H9 (cell line): ENCODE results near the gene LIPM. TPM values are rescaled to one million over a fixed set of nuclear protein-coding genes. Genes with fewer than 3 reads are reported as not detected.

Experiments
- DNase-seq: peaks from one replicate; pipeline ENCODE4 v3.0.0-alpha.2; 2017
- H2AFZ ChIP-seq: one replicate; pipeline ENCODE4 v1.6.1; 2013; ENCODE audit warnings: mild to moderate bottlenecking, low read length, control low read depth, moderate library complexity
- H2AK5ac ChIP-seq: 2 replicates; pipeline ENCODE4 v1.6.1; 2013; ENCODE audit warnings: low read length, control low read depth, mixed read lengths; ENCODE audit not compliant: insufficient read length
- H2BK120ac ChIP-seq: one replicate; pipeline ENCODE4 v1.6.1; 2013; ENCODE audit warnings: low read depth, mild to moderate bottlenecking, low read length, control low read depth, inconsistent platforms; ENCODE audit not compliant: poor library complexity, severe bottlenecking
- H2BK12ac ChIP-seq: 2 replicates; pipeline ENCODE4 v1.6.1; 2013; ENCODE audit warnings: low read length, control low read depth, mixed read lengths, low read depth; ENCODE audit not compliant: insufficient read length
- H2BK15ac ChIP-seq: 2 replicates; pipeline ENCODE4 v1.6.1; 2013; ENCODE audit warnings: low read depth, low read length, control low read depth
- H2BK20ac ChIP-seq: one replicate; pipeline ENCODE4 v1.6.1; 2013; ENCODE audit warnings: low read depth, mild to moderate bottlenecking, low read length, control low read depth, inconsistent platforms; ENCODE audit not compliant: poor library complexity, severe bottlenecking
- H2BK5ac ChIP-seq: 2 replicates; pipeline ENCODE4 v1.6.1; 2013; ENCODE audit warnings: low read length, control low read depth, mixed read lengths; ENCODE audit not compliant: insufficient read length
- H3K14ac ChIP-seq: 2 replicates; pipeline ENCODE4 v1.6.1; 2013; ENCODE audit warnings: low read length, control low read depth; ENCODE audit not compliant: insufficient read depth
- H3K18ac ChIP-seq: 2 replicates; pipeline ENCODE4 v1.6.1; 2013; ENCODE audit warnings: low read depth, mild to moderate bottlenecking, mixed read lengths, low read length, control low read depth; ENCODE audit not compliant: insufficient read length
- H3K23ac ChIP-seq: 2 replicates; pipeline ENCODE4 v1.6.1; 2013; ENCODE audit warnings: low read length, control low read depth, mixed read lengths, low read depth; ENCODE audit not compliant: insufficient read length
- H3K23me2 ChIP-seq: 2 replicates; pipeline ENCODE4 v1.6.1; 2013; ENCODE audit warnings: low read depth, mild to moderate bottlenecking, mixed read lengths, low read length, control low read depth; ENCODE audit not compliant: insufficient read length, poor library complexity, severe bottlenecking
- H3K27ac ChIP-seq: 2 replicates; pipeline ENCODE4 v1.5.1; 2013; ENCODE audit warnings: low read length, control low read depth, mixed read lengths, low read depth; ENCODE audit not compliant: insufficient read length
- H3K27me3 ChIP-seq: 2 replicates; pipeline ENCODE4 v1.6.1; 2013; ENCODE audit warnings: low read length, control low read depth, inconsistent platforms; ENCODE audit not compliant: insufficient read depth
- H3K4ac ChIP-seq: 2 replicates; pipeline ENCODE4 v1.6.1; 2013; ENCODE audit warnings: low read depth, mild to moderate bottlenecking, control low read depth, inconsistent platforms, low read length, moderate library complexity
- H3K4me1 ChIP-seq: 2 replicates; pipeline ENCODE4 v1.6.1; 2013; ENCODE audit warnings: low read length, control low read depth, inconsistent platforms; ENCODE audit not compliant: insufficient read depth
- H3K4me2 ChIP-seq: 2 replicates; pipeline ENCODE4 v1.6.1; 2013; ENCODE audit warnings: low read length, control low read depth, mixed read lengths; ENCODE audit not compliant: insufficient read length, insufficient read depth
- H3K56ac ChIP-seq: 2 replicates; pipeline ENCODE4 v1.6.1; 2013; ENCODE audit warnings: low read depth, mild to moderate bottlenecking, mixed read lengths, low read length, control low read depth; ENCODE audit not compliant: insufficient read length
- H3K79me1 ChIP-seq: 2 replicates; pipeline ENCODE4 v1.6.1; 2013; ENCODE audit warnings: low read depth, mild to moderate bottlenecking, moderate library complexity, low read length, control low read depth, inconsistent platforms; ENCODE audit not compliant: insufficient read depth, poor library complexity, severe bottlenecking
- H3K79me2 ChIP-seq: 2 replicates; pipeline ENCODE4 v1.6.1; 2013; ENCODE audit warnings: low read length, control low read depth, inconsistent platforms; ENCODE audit not compliant: insufficient read depth
- H3K9ac ChIP-seq: 2 replicates; pipeline ENCODE4 v1.6.1; 2013; ENCODE audit warnings: low read length, control low read depth, mixed read lengths; ENCODE audit not compliant: insufficient read length; ENCODE audit errors: extremely low read depth
- H3K9me3 ChIP-seq: one replicate; pipeline ENCODE4 v1.6.1; 2013; ENCODE audit warnings: low read depth, low read length, inconsistent platforms; ENCODE audit not compliant: control insufficient read depth
- H3T11ph ChIP-seq: one replicate; pipeline ENCODE4 v1.6.1; 2013; ENCODE audit warnings: mild to moderate bottlenecking, low read length, control low read depth, inconsistent platforms
- H4K20me1 ChIP-seq: one replicate; pipeline ENCODE4 v1.6.1; 2013; ENCODE audit not compliant: control insufficient read depth, insufficient read length, insufficient read depth
- H4K5ac ChIP-seq: 2 replicates; pipeline ENCODE4 v1.6.1; 2013; ENCODE audit warnings: low read depth, mild to moderate bottlenecking, mixed read lengths, low read length, control low read depth; ENCODE audit not compliant: insufficient read length
- H4K8ac ChIP-seq: replicated peaks from 2 replicates; pipeline ENCODE4 v1.6.1; 2013; ENCODE audit warnings: low read length, control low read depth, mixed read lengths, low read depth; ENCODE audit not compliant: insufficient read length
- H4K91ac ChIP-seq: 2 replicates; pipeline ENCODE4 v1.6.1; 2013; ENCODE audit warnings: low read depth, mild to moderate bottlenecking, moderate library complexity, mixed read lengths, low read length, control low read depth; ENCODE audit not compliant: insufficient read length
- H3K27ac Mint-ChIP-seq, 3 experiments: 2 replicates in 2 of 3; 3 replicates in 1 of 3; pipeline ENCODE4 v1.8.0; 2020 to 2021; ENCODE audit warnings: mixed read lengths in 3 of 3, mild to moderate bottlenecking in 1 of 3, moderate library complexity in 1 of 3
- H3K27me3 Mint-ChIP-seq: 2 replicates; pipeline ENCODE4 v1.8.0; 2021; ENCODE audit warnings: low read depth, mild to moderate bottlenecking, moderate library complexity, mixed read lengths
- H3K36me3 Mint-ChIP-seq, 3 experiments: 2 replicates in 2 of 3; 3 replicates in 1 of 3; pipeline ENCODE4 v1.8.0; 2020 to 2021; ENCODE audit warnings: low read depth in 3 of 3, mixed read lengths in 3 of 3; ENCODE audit not compliant: insufficient read depth in 1 of 3
- H3K4me1 Mint-ChIP-seq, 2 experiments: 2 replicates each; pipeline ENCODE4 v1.8.0; 2020; ENCODE audit warnings: mixed read lengths in 2 of 2
- H3K4me3 Mint-ChIP-seq, 2 experiments: 2 replicates in 1 of 2; 3 replicates in 1 of 2; pipeline ENCODE4 v1.8.0; 2020 to 2021; ENCODE audit warnings: mild to moderate bottlenecking in 2 of 2, mixed read lengths in 2 of 2, moderate library complexity in 1 of 2
- H3K9me3 Mint-ChIP-seq, 2 experiments: 2 replicates in 1 of 2; 3 replicates in 1 of 2; pipeline ENCODE4 v1.8.0; 2020; ENCODE audit warnings: mild to moderate bottlenecking in 2 of 2, mixed read lengths in 2 of 2, moderate library complexity in 1 of 2
- CTCF ChIP-seq: fragments of 200-600 bp; sonication (generic); conservative IDR thresholded peaks from 3 replicates; pipeline ENCODE4 v1.8.0; 2021; ENCODE audit warnings: antibody characterized with exemption, mild to moderate bottlenecking
- WGBS: extraction: QIAGEN DNeasy Blood & Tissue Kit; methylation state at CpG from one replicate; pipeline ENCODE4 v1.1.7; 2013; ENCODE audit warnings: missing lambda C conversion rate, low lambda C conversion rate, mixed read lengths; ENCODE audit not compliant: insufficient read length; ENCODE audit errors: extremely low coverage; 5-methylcytosine and 5-hydroxymethylcytosine counted together
- total RNA-seq: library from RNA; stranded (reverse); gene quantifications from 2 replicates; pipeline ENCODE4 v1.2.1, GENCODE V29; 2021

LIPM gene
- total RNA-seq, 1 experiment from 2014 or later = not detected

DNA sequence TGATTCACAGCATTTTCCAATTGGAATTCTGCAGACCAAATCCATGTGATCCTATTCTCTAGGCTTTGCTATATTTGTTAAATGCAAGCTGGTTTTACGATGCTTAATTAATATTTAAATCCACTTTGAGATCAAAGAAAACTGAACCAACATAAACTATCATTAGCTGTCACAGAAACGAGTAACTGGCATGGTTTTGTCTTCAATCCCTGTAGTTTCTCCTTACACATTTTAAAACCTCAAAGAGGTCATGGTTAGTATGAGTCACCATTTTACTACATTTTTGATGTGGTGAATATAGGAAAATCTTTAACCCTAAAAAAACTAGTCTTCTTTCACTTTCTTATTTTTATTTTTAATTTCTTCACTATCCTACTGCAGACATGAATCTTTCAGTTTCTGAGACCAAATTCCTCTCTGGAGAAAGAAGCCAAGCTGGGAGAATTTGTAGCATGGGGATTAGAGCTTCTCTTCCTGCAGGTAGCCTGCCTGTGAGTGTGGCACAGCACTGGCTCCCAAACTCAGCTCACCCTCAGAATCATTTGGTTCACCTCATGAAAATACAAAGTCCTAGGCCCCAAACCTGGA, 8.7 kb upstream of the LIPM start:
- H2BK12ac ChIP-seq = no peak overlapping the region
- no peaks in the 10 kb centered on the region for H3K23me2 ChIP-seq
- no peak overlapping the region for H3K27ac Mint-ChIP-seq
- no peaks in the 10 kb centered on the region for H3K79me1 ChIP-seq
- H4K91ac ChIP-seq = no peak overlapping the region
- no peak overlapping the region for H2AK5ac ChIP-seq
- no peak overlapping the region for H3K27ac ChIP-seq
- no CpG with 5 or more reads among the region's 2 CpGs for WGBS
- H4K5ac ChIP-seq = no peak overlapping the region
- no peak overlapping the region for H4K8ac ChIP-seq
- no peaks in the 10 kb centered on the region for H3K27me3 Mint-ChIP-seq
- no peak overlapping the region for H3T11ph ChIP-seq
- H3K36me3 Mint-ChIP-seq = no peaks in the 10 kb centered on the region
- no peak overlapping the region for H2AFZ ChIP-seq
- H3K4me2 ChIP-seq = no peak overlapping the region
- no peak overlapping the region for H2BK20ac ChIP-seq
- H3K4ac ChIP-seq = no peak overlapping the region
- H3K4me1 ChIP-seq = no peaks in the 10 kb centered on the region
- no peak overlapping the region for H3K23ac ChIP-seq
- H3K27me3 ChIP-seq = no peaks in the 10 kb centered on the region
- no peaks in the 10 kb centered on the region for H3K9me3 Mint-ChIP-seq
- H2BK120ac ChIP-seq = no peak overlapping the region
- no peak overlapping the region for H3K9ac ChIP-seq
- H3K18ac ChIP-seq = no peak overlapping the region
- no peak overlapping the region for H3K56ac ChIP-seq
- no peak for DNase-seq
- H3K14ac ChIP-seq = no peak overlapping the region
- H3K79me2 ChIP-seq = no peaks in the 10 kb centered on the region
- no peak overlapping the region for H3K4me3 Mint-ChIP-seq
- H4K20me1 ChIP-seq = no peaks in the 10 kb centered on the region
- peaks cover 3 to 4% of the 10 kb centered on the region in 2 experiments; a peak in 3 of 4 replicates for H3K4me1 Mint-ChIP-seq
- H2BK5ac ChIP-seq = no peak overlapping the region
- H3K9me3 ChIP-seq = no peaks in the 10 kb centered on the region
- no peak overlapping the region for H2BK15ac ChIP-seq
- no peak for TF ChIP-seq CTCF
